Kidney capillary endothelial cell (primary cell): ENCODE measurements around the gene MMEL1.
A peak's percentile ranks its signal among the peaks of the same experiment; 100 is the strongest.
"Not testable (repeated sequence)": the region's sequence is repeated elsewhere in the genome, so short reads cannot be mapped to it uniquely, and the experiment has no call there.

ENCODE experiments used
- DNase-seq: peaks from one replicate; pipeline ENCODE4 v3.0.0-alpha.2; 2018; ENCODE audit warnings: low spot score

Gene MMEL1

GRCh38 chr1:2557482-2558400 is 75.1 kb downstream of the MMEL1 start:
- no peak for DNase-seq

- no peak for DNase-seq
These were observed 75.9 kb downstream of the MMEL1 start for GRCh38 chr1:2556678-2557481.

- DNase-seq = no peak
These were observed 76.5 kb downstream of the MMEL1 start, which contains the start of gene TNFRSF14 for GRCh38 chr1:2556277-2556677. Gene TNFRSF14 (plus strand): TSS chr1:2556371. CDS start chr1:2556665, 294 bp downstream.

- DNase-seq = peak; percentile 75
These were observed 77.1 kb downstream of the MMEL1 start for GRCh38 chr1:2555634-2556276.

GRCh38 chr1:2554621-2555387 is 78.0 kb downstream of the MMEL1 start:
- DNase-seq = no peak

GRCh38 chr1:2553871-2554620 is 78.8 kb downstream of the MMEL1 start:
- no peak for DNase-seq

- not testable (repeated sequence) for DNase-seq
These were observed 79.7 kb downstream of the MMEL1 start for GRCh38 chr1:2553076-2553475.

- DNase-seq = no peak
These were observed 80.6 kb downstream of the MMEL1 start for GRCh38 chr1:2552189-2552588.

GRCh38 chr1:2551544-2551943 is 81.3 kb downstream of the MMEL1 start:
- DNase-seq = not testable (repeated sequence)

GRCh38 chr1:2550309-2550861 is 82.4 kb downstream of the MMEL1 start:
- DNase-seq = not testable (repeated sequence)

- not testable (repeated sequence) for DNase-seq
These were observed 83.3 kb downstream of the MMEL1 start for GRCh38 chr1:2549367-2550029.

GRCh38 chr1:2548068-2548589 is 84.7 kb downstream of the MMEL1 start:
- DNase-seq = no peak

- no peak for DNase-seq
These were observed 85.4 kb downstream of the MMEL1 start for GRCh38 chr1:2547210-2548067.

- peak; percentile 75 for DNase-seq
These were observed 86.2 kb downstream of the MMEL1 start for GRCh38 chr1:2546515-2547209.

- DNase-seq = peak; percentile 74
These were observed 86.9 kb downstream of the MMEL1 start for GRCh38 chr1:2545754-2546514.

GRCh38 chr1:2544875-2545640 is 87.8 kb downstream of the MMEL1 start:
- DNase-seq = no peak
